Smooth muscle cell (in vitro differentiated cells): Measurements from ENCODE around the gene ATP6AP2. TPM values are rescaled to one million over a fixed set of nuclear protein-coding genes. Genes with fewer than 3 reads are reported as not detected.

Source experiments
- DNase-seq: peaks from one replicate; lab custom pipeline; 2025; ENCODE audit not compliant: unreplicated experiment; lab: John Stamatoyannopoulos, UW
- H2AFZ ChIP-seq: fragments of 200-600 bp; sonication (generic); 2 replicates; pipeline ENCODE4 v1.6.0; 2016; ENCODE audit warnings: antibody characterized with exemption, low read depth, mild to moderate bottlenecking
- H3F3A ChIP-seq: fragments of 200-600 bp; sonication (generic); 2 replicates; pipeline ENCODE4 v1.6.0; 2017; ENCODE audit warnings: antibody characterized with exemption, low read depth
- H3K27ac ChIP-seq: fragments of 200-600 bp; sonication (generic); 2 replicates; pipeline ENCODE4 v1.5.1; 2016; ENCODE audit warnings: low read depth, mild to moderate bottlenecking
- H3K27me3 ChIP-seq: fragments of 200-600 bp; sonication (generic); 2 replicates; pipeline ENCODE4 v1.6.1; 2016; ENCODE audit warnings: low read depth, mild to moderate bottlenecking
- H3K36me3 ChIP-seq: fragments of 200-600 bp; sonication (generic); 2 replicates; pipeline ENCODE4 v1.5.1; 2016; ENCODE audit warnings: low read depth
- H3K4me1 ChIP-seq: fragments of 200-600 bp; sonication (generic); 2 replicates; pipeline ENCODE4 v1.5.1; 2016; ENCODE audit warnings: low read depth
- H3K4me2 ChIP-seq: fragments of 200-600 bp; sonication (generic); 2 replicates; pipeline ENCODE4 v1.6.0; 2016; ENCODE audit warnings: mild to moderate bottlenecking
- H3K4me3 ChIP-seq: fragments of 200-600 bp; sonication (generic); 2 replicates; pipeline ENCODE4 v1.5.1; 2016; ENCODE audit warnings: mild to moderate bottlenecking
- H3K79me2 ChIP-seq: fragments of 200-600 bp; sonication (generic); 2 replicates; pipeline ENCODE4 v1.6.0; 2016; ENCODE audit warnings: low read depth, mild to moderate bottlenecking
- H3K9ac ChIP-seq: fragments of 200-600 bp; sonication (generic); 2 replicates; pipeline ENCODE4 v1.6.0; 2016; ENCODE audit warnings: low read depth
- H3K9me3 ChIP-seq: fragments of 200-600 bp; sonication (generic); replicated peaks from 2 replicates; pipeline ENCODE4 v1.5.1; 2016; ENCODE audit warnings: low read depth
- H4K20me1 ChIP-seq: fragments of 200-600 bp; sonication (generic); 2 replicates; pipeline ENCODE4 v1.6.0; 2016; ENCODE audit warnings: low read depth
- WGBS: methylation state at CpG from one replicate; pipeline ENCODE4 v1.1.7; 2016; ENCODE audit warnings: low lambda C conversion rate; 5-methylcytosine and 5-hydroxymethylcytosine counted together
- polyA plus RNA-seq: library from polyadenylated mRNA; unstranded; fragments of >200 nt; fragmentation: Nextera tagmentation; extraction: Ambion mirVana; gene quantifications from 2 replicates; pipeline ENCODE4 v1.2.1, GENCODE V29; 2016
- small RNA-seq: library from RNA; depleted of rRNA; stranded (forward); fragments of <200 nt; gene quantifications from one replicate; pipeline ENCODE3, GENCODE V24; 2014
- total RNA-seq: library from RNA; depleted of rRNA; stranded (reverse); fragments of >200 nt; gene quantifications from 2 replicates; pipeline ENCODE4 v1.2.3, GENCODE V29; 2014
- TF ChIP-seq, protein P1 (sequence below): fragments of 200-600 bp; sonication (generic); IDR thresholded peaks from 2 replicates; pipeline ENCODE4 v1.5.1; 2017; ENCODE audit warnings: borderline replicate concordance, mild to moderate bottlenecking, antibody characterized with exemption; ENCODE audit not compliant: insufficient read depth, poor library complexity, severe bottlenecking

ATP6AP2 gene
- total and polyA plus RNA-seq, 2 experiments from 2014 or later = 164 to 207 TPM

- TF ChIP-seq, protein P1, sequence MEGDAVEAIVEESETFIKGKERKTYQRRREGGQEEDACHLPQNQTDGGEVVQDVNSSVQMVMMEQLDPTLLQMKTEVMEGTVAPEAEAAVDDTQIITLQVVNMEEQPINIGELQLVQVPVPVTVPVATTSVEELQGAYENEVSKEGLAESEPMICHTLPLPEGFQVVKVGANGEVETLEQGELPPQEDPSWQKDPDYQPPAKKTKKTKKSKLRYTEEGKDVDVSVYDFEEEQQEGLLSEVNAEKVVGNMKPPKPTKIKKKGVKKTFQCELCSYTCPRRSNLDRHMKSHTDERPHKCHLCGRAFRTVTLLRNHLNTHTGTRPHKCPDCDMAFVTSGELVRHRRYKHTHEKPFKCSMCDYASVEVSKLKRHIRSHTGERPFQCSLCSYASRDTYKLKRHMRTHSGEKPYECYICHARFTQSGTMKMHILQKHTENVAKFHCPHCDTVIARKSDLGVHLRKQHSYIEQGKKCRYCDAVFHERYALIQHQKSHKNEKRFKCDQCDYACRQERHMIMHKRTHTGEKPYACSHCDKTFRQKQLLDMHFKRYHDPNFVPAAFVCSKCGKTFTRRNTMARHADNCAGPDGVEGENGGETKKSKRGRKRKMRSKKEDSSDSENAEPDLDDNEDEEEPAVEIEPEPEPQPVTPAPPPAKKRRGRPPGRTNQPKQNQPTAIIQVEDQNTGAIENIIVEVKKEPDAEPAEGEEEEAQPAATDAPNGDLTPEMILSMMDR = no peak
- no peaks in the 10 kb centered on the region for H3K79me2 ChIP-seq
- no peaks in the 10 kb centered on the region for H3K36me3 ChIP-seq
- no peaks in the 10 kb centered on the region for H3K9me3 ChIP-seq
- no peaks in the 10 kb centered on the region for H3K4me1 ChIP-seq
- no peak overlapping the region for H3K4me2 ChIP-seq
- H3K4me3 ChIP-seq = no peak overlapping the region
- 87% methylated on average over 2 of the region's 2 CpGs for WGBS
- H3K9ac ChIP-seq = no peak overlapping the region
- H4K20me1 ChIP-seq = no peaks in the 10 kb centered on the region
- no peak overlapping the region for H3K27ac ChIP-seq
- no peaks in the 10 kb centered on the region for H3K27me3 ChIP-seq
- no peaks in the 10 kb centered on the region for H3F3A ChIP-seq
- no peak overlapping the region for H2AFZ ChIP-seq
- no peak for DNase-seq
These were observed 72.8 kb downstream of the ATP6AP2 start for GRCh38 chrX:40653535-40653934.

Small RNA genes within 50 kb of the gene (small RNA-seq; reads per million reads assigned to genes)
- not detected for gene RNU7-164P

Other genes with a start within 250 kb of the ATP6AP2 start
- gene MPC1L, start 42.5 kb downstream of the ATP6AP2 start, total RNA-seq = 1.1 TPM in 1 of 2 replicates, not detected in the other
- gene MPC1L, start 42.5 kb downstream of the ATP6AP2 start, polyA plus RNA-seq = not detected in 2 replicates
- 11.0 and 19.8 TPM in 2 replicates for gene CXorf38, start 66.6 kb downstream of the ATP6AP2 start, total RNA-seq
- gene CXorf38, start 66.6 kb downstream of the ATP6AP2 start, polyA plus RNA-seq = 7.0 and 8.5 TPM in 2 replicates
- 47.3 and 56.2 TPM in 2 replicates for gene MED14, start 154.6 kb downstream of the ATP6AP2 start, total RNA-seq
- gene MED14, start 154.6 kb downstream of the ATP6AP2 start, polyA plus RNA-seq = 9.4 and 14.2 TPM in 2 replicates